Measurements from ENCODE around the gene PHACTR2.

The PHACTR2 gene

DNA sequence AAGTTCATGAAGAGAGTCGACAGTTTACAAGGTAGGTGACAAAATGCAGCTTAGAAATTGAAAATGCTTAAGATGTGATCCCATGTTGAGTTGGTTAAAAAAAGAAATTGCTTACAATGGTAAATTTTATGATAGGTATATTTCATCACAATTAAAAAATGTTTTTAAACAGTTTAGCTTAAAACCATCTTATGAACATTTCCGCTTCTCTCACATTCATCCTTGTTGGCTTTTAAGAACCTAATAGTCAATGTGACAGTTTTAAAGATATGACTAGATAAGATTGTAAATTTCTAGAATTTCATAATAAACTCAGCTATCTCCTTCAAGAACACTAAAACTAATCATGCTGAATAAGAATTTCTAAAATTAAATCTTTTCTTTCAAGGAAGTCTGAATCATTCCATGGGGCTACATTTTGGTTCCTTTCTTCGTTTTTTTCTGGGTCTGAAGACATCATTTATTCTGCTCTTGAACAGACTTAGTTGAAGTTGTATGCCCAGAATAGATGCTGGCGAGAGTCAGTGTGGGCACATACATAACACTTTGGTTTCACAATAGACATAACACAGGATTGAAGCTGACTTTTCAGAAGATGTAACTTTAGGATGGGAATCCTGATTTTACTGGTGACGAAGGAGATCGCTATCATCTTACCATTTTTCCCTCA is 129.5 kb downstream of the PHACTR2 start:
- no peak overlapping the region for H3K4me3 ChIP-seq (ENCODE audit: low read depth, low read length)
- no peak for DNase-seq (ENCODE audit: low read depth)
- TF ChIP-seq, protein P1, sequence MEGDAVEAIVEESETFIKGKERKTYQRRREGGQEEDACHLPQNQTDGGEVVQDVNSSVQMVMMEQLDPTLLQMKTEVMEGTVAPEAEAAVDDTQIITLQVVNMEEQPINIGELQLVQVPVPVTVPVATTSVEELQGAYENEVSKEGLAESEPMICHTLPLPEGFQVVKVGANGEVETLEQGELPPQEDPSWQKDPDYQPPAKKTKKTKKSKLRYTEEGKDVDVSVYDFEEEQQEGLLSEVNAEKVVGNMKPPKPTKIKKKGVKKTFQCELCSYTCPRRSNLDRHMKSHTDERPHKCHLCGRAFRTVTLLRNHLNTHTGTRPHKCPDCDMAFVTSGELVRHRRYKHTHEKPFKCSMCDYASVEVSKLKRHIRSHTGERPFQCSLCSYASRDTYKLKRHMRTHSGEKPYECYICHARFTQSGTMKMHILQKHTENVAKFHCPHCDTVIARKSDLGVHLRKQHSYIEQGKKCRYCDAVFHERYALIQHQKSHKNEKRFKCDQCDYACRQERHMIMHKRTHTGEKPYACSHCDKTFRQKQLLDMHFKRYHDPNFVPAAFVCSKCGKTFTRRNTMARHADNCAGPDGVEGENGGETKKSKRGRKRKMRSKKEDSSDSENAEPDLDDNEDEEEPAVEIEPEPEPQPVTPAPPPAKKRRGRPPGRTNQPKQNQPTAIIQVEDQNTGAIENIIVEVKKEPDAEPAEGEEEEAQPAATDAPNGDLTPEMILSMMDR (IDR thresholded peaks at IDR 0.05; ENCODE audit: low read depth, low read length, missing control alignments), result no peak

DNA sequence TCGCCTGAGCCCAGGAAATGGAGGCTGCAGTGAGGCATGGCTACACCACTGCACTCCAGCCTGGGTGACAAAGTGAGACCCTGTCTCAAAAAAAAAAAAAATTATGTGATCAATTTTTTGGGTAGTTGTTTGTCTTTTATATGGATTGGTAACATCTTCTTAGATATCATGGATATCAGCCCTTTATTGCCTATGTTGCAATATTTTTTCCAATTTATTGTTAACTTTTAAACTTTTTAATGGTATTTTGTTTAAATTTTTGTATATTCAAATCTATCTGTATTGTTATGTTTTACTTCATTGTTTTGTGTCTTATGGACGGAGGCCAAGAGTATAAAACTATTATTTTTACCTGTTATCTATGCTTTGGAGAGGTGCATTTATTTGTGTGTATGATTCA is 133.0 kb downstream of the PHACTR2 start:
- no peak overlapping the region for H3K4me3 ChIP-seq (ENCODE audit: low read depth, low read length)
- TF ChIP-seq, protein P1 (IDR thresholded peaks at IDR 0.05; ENCODE audit: low read depth, low read length, missing control alignments), result no peak
- no peak for DNase-seq (ENCODE audit: low read depth)

DNA sequence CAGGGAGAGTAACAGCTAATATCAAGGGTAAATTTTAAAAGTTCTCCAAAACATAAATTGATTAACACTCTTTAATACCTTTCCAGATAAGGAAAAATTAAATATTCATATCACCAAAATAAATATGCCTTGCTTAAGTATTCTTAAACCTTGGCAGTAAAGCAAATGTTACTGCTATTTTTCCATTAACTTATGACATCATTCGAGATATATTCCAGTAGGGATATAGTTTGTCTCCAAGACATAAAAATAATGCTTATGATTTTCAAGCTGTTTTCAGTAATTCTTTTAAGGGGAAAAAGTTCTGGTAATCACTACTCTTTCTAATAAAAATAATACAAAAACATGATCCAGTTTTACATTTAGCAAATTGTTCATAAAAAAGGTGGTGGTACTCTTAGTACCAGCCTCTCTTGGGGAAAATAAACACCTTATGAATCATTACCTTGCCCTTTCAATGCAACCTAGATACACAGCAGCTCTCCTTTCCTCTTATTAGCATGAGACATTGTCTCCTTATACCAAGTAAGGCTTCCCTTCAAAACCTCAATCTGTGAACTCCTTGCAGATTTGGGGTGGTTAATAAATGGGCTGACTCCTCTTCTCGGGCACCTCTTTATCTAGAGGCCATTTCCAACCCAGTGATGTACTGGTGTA is 133.9 kb downstream of the PHACTR2 start:
- DNase-seq (ENCODE audit: low read depth), result no peak
- TF ChIP-seq, protein P1 (IDR thresholded peaks at IDR 0.05; ENCODE audit: low read depth, low read length, missing control alignments), result no peak
- H3K4me3 ChIP-seq (ENCODE audit: low read depth, low read length), result no peak overlapping the region

DNA sequence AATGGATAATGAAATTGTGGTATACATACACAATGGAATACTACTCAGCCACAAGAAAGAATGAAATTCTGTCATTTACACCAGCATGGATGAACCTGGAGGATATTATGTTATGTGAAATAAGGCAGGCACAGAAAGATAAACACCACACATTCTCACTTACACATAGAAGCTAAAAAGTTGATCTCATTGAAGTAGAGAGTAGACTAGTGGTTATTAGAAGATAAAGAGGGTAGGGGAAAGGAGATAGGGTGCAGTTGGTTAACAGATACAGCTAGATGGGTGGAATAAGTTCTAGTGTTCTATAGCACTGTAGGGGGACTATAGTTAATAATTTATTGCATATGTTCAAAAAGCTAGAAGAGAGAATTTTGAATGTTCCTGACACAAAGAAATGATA is 139.9 kb downstream of the PHACTR2 start:
- TF ChIP-seq, protein P1 (IDR thresholded peaks at IDR 0.05; ENCODE audit: low read depth, low read length, missing control alignments), result no peak
- no peak for DNase-seq (ENCODE audit: low read depth)
- H3K4me3 ChIP-seq (ENCODE audit: low read depth, low read length), result no peak overlapping the region

DNA sequence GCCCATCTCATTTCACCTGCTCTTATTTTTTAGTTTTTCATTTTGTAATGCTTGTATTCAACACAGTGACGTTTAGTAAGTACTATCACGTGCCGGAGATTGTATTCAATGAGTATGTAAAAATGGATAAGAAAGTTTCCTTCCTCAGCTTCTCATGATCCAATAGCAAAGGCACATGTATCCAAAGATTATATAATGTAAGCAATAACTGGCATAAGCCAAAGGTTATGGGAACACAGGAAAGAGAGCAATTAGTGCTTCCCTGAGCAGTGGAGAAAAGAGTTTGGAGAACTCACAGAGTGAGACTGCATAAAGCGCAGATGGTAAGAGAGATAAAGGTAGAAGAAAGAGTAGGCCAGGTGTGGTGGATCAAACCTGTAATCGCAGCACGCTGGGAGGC is 143.6 kb downstream of the PHACTR2 start:
- no peak overlapping the region for H3K4me3 ChIP-seq (ENCODE audit: low read depth, low read length)
- no peak for DNase-seq (ENCODE audit: low read depth)
- TF ChIP-seq, protein P1 (IDR thresholded peaks at IDR 0.05; ENCODE audit: low read depth, low read length, missing control alignments), result no peak

DNA sequence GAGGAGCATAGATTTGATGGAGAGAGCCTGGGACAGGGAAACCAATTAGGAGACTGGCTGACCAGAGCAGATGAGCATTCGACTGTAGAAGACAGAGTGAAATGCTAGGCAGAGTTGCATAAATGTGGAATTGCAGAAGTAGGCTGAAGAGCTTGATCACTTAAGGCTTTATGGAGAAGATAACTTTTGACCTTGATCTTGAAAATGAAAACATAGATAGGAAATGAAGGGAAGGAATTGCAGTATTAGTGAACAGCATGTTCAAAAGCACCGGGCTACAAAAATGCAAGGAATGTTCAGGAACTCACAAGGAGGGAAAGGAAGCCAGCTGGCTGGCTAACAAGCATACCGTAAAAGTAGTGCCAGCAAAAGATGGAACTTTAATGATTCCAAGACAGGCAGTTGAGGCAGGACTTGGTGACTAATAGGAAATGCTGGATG is 144.8 kb downstream of the PHACTR2 start:
- no peak for DNase-seq (ENCODE audit: low read depth)
- TF ChIP-seq, protein P1 (IDR thresholded peaks at IDR 0.05; ENCODE audit: low read depth, low read length, missing control alignments), result no peak

DNA sequence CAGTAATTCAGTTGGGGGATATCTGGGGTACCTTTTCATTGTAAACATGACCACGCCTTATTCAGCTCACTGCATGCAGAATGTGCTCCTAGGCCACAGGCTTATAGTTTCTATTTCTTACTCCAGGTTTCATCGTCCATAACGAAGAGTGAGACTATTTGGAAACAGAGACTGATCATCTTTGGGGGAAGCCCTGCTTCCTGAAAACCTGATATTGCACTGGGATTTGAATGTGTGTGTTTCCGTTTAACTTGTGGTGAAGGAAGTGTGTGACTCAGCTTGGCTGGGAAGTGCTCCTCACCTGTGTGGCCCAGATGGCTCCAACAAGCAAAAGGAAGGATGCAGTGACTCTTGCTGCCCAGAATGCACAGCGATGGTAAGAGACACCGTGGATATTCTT is 145.8 kb downstream of the PHACTR2 start:
- no peak overlapping the region for H3K4me3 ChIP-seq (ENCODE audit: low read depth, low read length)

More for the DNA sequence above, 144.8 kb downstream of the PHACTR2 start:
- H3K4me3 ChIP-seq (ENCODE audit: low read depth, low read length), result no peak overlapping the region

More for the DNA sequence above, 145.8 kb downstream of the PHACTR2 start:
- TF ChIP-seq, protein P1 (IDR thresholded peaks at IDR 0.05; ENCODE audit: low read depth, low read length, missing control alignments), result no peak
- DNase-seq (ENCODE audit: low read depth), result no peak

Data from GM12864 (cell line).